ENCODE results near the gene SUCO. TPM values are rescaled to one million over a fixed set of nuclear protein-coding genes. Genes with fewer than 3 reads are reported as not detected.
"Not testable (repeated sequence)": the region's sequence is repeated elsewhere in the genome, so short reads cannot be mapped to it uniquely, and the experiment has no call there.

SUCO gene
- total and polyA plus RNA-seq, 5 experiments from 2014 or later: 10.3 to 63.1 (median 14.6) TPM

DNA sequence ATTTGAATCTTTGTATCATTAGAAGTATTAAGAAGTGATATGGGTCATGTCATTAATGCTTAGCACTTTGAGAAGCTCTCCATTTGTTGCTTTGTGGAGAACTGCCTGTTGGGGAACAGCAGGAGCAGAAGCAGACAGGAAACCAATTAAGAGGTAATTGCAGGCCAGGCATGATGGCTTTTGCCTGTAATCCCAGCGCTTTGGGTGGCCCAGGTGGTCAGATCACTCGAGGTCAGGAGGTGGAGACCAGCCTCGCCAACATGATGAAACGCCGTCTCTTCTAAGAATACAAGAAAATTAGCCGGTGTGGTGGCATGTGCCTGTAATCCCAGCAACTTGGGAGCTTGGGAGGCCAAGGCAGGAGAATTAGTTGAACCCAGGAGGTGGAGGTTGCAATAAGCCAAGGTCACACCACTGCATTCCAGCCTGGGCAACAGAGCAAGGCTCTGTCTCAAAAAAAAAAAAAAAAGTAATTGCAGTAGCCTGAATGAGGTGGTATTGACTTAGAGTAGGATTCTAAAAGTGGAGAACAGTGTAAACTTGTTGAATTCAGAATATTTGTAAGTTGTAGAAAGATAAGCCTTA is 68.2 kb downstream of the SUCO start:
- H3K27me3 Mint-ChIP-seq: no peaks in the 10 kb centered on the region
- H3K4me1 Mint-ChIP-seq: peaks cover 0 to 5% (median under 1%) of the 10 kb centered on the region in 4 donors
- no peak for ATAC-seq
- H3K4me3 Mint-ChIP-seq: no peak overlapping the region
- peaks cover 0 to 79% (median 23%) of the 10 kb centered on the region in 3 donors for H3K36me3 Mint-ChIP-seq
- H3K27ac Mint-ChIP-seq: peak overlapping the region in 1 of 10 donors; percentile 40
- POLR2A ChIA-PET: no interaction called here
- DNase-seq: no peak
- H3K9me3 Mint-ChIP-seq: no peaks in the 10 kb centered on the region

GRCh38 chr1:172602706-172603105 is 69.8 kb downstream of the SUCO start:
- DNase-seq: no peak
- no peak for ATAC-seq
- Mint-ChIP-seq H3K27ac (no peak overlapping the region), H3K27me3 (no peaks in the 10 kb centered on the region), H3K4me3 (no peak overlapping the region), H3K4me1 (peaks cover 0 to 5% (median 0%) of the 10 kb centered on the region in 4 donors), H3K9me3 (no peaks in the 10 kb centered on the region), H3K36me3 (peaks cover 0 to 75% (median 12%) of the 10 kb centered on the region in 3 donors)
- POLR2A ChIA-PET: no interaction called here

GRCh38 chr1:172603816-172604215 is 70.9 kb downstream of the SUCO start:
- POLR2A ChIA-PET: no interaction called here
- ATAC-seq: no peak

GRCh38 chr1:172605641-172606040 is 72.7 kb downstream of the SUCO start:
- DNase-seq (no peak), ATAC-seq (no peak)
- peaks cover 4 to 76% (median 19%) of the 10 kb centered on the region in 3 donors for H3K36me3 Mint-ChIP-seq
- no peaks in the 10 kb centered on the region for H3K27me3 Mint-ChIP-seq
- H3K4me3 Mint-ChIP-seq: no peak overlapping the region
- POLR2A ChIA-PET: no interaction called here
- H3K4me1 Mint-ChIP-seq: peaks cover 0 to 4% (median 0%) of the 10 kb centered on the region in 4 donors
- H3K27ac Mint-ChIP-seq: no peak overlapping the region
- H3K9me3 Mint-ChIP-seq: no peaks in the 10 kb centered on the region

More at GRCh38 chr1:172603816-172604215, 70.9 kb downstream of the SUCO start:
- Mint-ChIP-seq H3K27ac (no peak overlapping the region), H3K27me3 (no peaks in the 10 kb centered on the region), H3K4me3 (no peak overlapping the region), H3K36me3 (peaks cover 0 to 70% (median 8%) of the 10 kb centered on the region in 3 donors), H3K4me1 (peaks cover 0 to 5% (median 0%) of the 10 kb centered on the region in 4 donors), H3K9me3 (no peaks in the 10 kb centered on the region)
- no peak for DNase-seq

DNA sequence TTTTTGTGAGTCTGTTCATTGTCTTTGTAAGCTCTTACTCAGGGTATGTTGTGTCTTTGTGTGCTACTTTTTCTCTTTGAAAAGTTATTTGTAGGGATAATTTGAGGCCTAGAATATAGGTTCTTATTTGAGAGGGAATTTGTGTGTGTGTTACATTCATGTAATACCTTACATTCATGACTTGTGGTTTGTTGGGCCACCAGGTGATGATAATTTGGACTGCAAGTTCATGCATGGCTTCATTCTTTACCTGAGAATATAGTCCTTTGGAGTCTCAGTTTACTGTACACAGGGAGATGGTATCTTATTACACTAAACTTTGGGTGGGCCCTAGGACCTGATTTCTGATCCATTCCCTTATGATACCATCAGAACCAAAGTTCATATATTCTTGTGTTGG is 74.2 kb downstream of the SUCO start:
- H3K27ac Mint-ChIP-seq: peak overlapping the region in 2 of 10 donors; percentile 1 to 75
- no peak for DNase-seq
- ATAC-seq: no peak
- H3K9me3 Mint-ChIP-seq: no peaks in the 10 kb centered on the region
- no peaks in the 10 kb centered on the region for H3K27me3 Mint-ChIP-seq
- H3K36me3 Mint-ChIP-seq: peaks cover 4 to 73% (median 19%) of the 10 kb centered on the region in 3 donors
- H3K4me3 Mint-ChIP-seq: no peak overlapping the region
- H3K4me1 Mint-ChIP-seq: peaks cover 0 to 3% (median 0%) of the 10 kb centered on the region in 4 donors
- POLR2A ChIA-PET: no interaction called here

DNA sequence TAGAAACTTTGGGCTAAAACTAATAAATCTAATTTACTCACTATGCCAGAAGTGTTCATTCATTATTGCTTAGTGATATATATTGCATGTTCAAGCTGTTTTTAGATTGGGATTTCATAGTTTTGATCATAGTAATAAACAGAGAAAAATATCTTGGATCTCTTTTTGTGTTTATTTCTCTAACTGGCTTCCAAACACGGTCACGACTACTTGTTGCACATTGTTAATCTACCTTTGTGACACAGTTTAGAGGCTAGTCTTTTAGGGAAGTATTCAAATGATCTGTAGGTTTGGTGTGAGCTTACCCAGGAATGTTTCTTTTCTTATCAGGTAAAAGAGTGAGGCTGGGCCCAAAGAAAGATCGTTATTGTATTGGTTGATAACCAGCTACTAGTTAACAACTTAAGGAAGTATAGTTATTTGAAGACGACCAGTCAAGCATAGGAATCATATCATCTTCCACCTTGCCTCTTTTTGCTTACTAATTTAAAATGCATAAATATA is 75.2 kb downstream of the SUCO start:
- peaks cover 0 to 3% (median 0%) of the 10 kb centered on the region in 4 donors for H3K4me1 Mint-ChIP-seq
- no peak overlapping the region for H3K27ac Mint-ChIP-seq
- H3K9me3 Mint-ChIP-seq: no peaks in the 10 kb centered on the region
- H3K27me3 Mint-ChIP-seq: no peaks in the 10 kb centered on the region
- no peak for DNase-seq
- no peak overlapping the region for H3K4me3 Mint-ChIP-seq
- peaks cover 4 to 68% (median 15%) of the 10 kb centered on the region in 3 donors for H3K36me3 Mint-ChIP-seq
- POLR2A ChIA-PET: no interaction called here
- ATAC-seq: no peak

DNA sequence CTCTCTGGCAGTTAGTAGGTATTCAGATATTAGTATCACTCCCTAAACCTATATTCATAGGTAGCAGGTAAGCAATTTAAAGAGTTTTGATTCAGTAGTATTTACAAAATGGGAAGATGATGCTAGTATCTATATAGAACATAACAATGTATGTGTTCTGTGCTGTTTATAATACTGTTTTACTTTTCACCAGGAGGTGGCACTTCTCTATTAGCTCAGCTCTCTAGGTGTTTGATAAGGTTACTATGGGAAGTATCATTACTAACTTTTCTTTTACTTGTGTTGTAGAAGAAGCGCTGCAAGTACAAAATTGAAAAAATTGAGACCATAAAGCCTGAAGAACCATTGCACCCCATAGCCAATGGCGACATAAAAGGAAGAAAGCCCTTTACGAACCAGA is 76.6 kb downstream of the SUCO start:
- Mint-ChIP-seq H3K27ac (no peak overlapping the region), H3K4me1 (peaks cover 0 to 3% (median 0%) of the 10 kb centered on the region in 4 donors)
- POLR2A ChIA-PET: interaction anchor here (1.7 kb wide), 1 partner anchor 110 kb away, joined by 5 read pairs; no protein-coding TSS in a partner anchor

GRCh38 chr1:172612478-172612877 is 79.5 kb downstream of the SUCO start:
- POLR2A ChIA-PET: interaction anchor here (0.7 kb wide), 1 partner anchor 116 kb away, joined by 3 read pairs; no protein-coding TSS in a partner anchor

More for the DNA sequence above, 76.6 kb downstream of the SUCO start:
- Mint-ChIP-seq H3K27me3 (no peaks in the 10 kb centered on the region), H3K36me3 (peaks cover 4 to 56% (median 15%) of the 10 kb centered on the region in 3 donors), H3K4me3 (no peak overlapping the region), H3K9me3 (no peaks in the 10 kb centered on the region)
- DNase-seq: peak in 3 of 10 donors; percentile 31 to 35 (median 33)
- peak; percentile 63 to 77 for ATAC-seq

GRCh38 chr1:172613294-172613693 is 80.3 kb downstream of the SUCO start:
- Mint-ChIP-seq H3K27me3 (no peaks in the 10 kb centered on the region), H3K9me3 (peaks cover 0 to 35% (median 12%) of the 10 kb centered on the region in 9 donors)
- ATAC-seq: no peak

More at GRCh38 chr1:172612478-172612877, 79.5 kb downstream of the SUCO start:
- H3K4me3 Mint-ChIP-seq: no peak overlapping the region
- ATAC-seq (no peak), DNase-seq (no peak)
- peaks cover 27 to 35% (median 29%) of the 10 kb centered on the region in 3 donors for H3K36me3 Mint-ChIP-seq
- no peaks in the 10 kb centered on the region for H3K27me3 Mint-ChIP-seq
- H3K27ac Mint-ChIP-seq: no peak overlapping the region
- peaks cover 0 to 27% (median 11%) of the 10 kb centered on the region in 9 donors for H3K9me3 Mint-ChIP-seq
- H3K4me1 Mint-ChIP-seq: peaks cover 0 to 3% (median 0%) of the 10 kb centered on the region in 4 donors

DNA sequence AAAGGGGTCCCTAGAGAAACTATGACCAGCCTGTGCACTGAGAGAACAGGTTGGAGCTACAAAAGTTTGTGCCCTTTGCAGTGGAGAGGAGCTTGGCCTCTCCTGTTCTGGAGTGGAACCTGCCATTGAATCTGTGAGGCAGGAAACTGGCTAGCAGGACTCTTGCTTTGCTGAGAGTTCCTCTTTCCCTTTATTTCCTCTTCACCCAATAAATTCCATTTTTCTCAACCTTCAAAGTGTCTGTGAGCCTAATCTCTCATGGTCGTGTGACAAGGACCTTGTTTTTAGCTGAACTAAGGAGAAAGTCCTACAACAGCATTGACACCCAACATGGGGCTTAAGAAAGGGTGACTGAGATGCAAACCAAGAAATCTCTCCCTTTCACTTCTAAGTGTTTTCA is 83.2 kb downstream of the SUCO start:
- no peak overlapping the region for H3K4me3 Mint-ChIP-seq
- DNase-seq (no peak), ATAC-seq (no peak)
- no peaks in the 10 kb centered on the region for H3K27me3 Mint-ChIP-seq
- POLR2A ChIA-PET: no interaction called here
- peaks cover 0 to 64% (median 21%) of the 10 kb centered on the region in 9 donors for H3K9me3 Mint-ChIP-seq
- H3K4me1 Mint-ChIP-seq: peaks cover 0 to 3% (median 0%) of the 10 kb centered on the region in 4 donors
- H3K27ac Mint-ChIP-seq: no peak overlapping the region
- peaks cover 10 to 56% (median 46%) of the 10 kb centered on the region in 3 donors for H3K36me3 Mint-ChIP-seq

More at GRCh38 chr1:172613294-172613693, 80.3 kb downstream of the SUCO start:
- Mint-ChIP-seq H3K4me3 (no peak overlapping the region), H3K36me3 (peaks cover 30 to 37% (median 32%) of the 10 kb centered on the region in 3 donors), H3K4me1 (peaks cover 0 to 3% (median 0%) of the 10 kb centered on the region in 4 donors), H3K27ac (no peak overlapping the region)
- POLR2A ChIA-PET: no interaction called here
- DNase-seq: no peak

GRCh38 chr1:172616636-172617035 is 83.7 kb downstream of the SUCO start:
- Mint-ChIP-seq H3K4me1 (peaks cover 0 to 3% (median 0%) of the 10 kb centered on the region in 4 donors), H3K4me3 (no peak overlapping the region), H3K27me3 (no peaks in the 10 kb centered on the region), H3K27ac (no peak overlapping the region), H3K36me3 (peaks cover 6 to 60% (median 49%) of the 10 kb centered on the region in 3 donors), H3K9me3 (peaks cover 0 to 69% (median 25%) of the 10 kb centered on the region in 9 donors)
- no peak for DNase-seq
- POLR2A ChIA-PET: no interaction called here
- no peak for ATAC-seq

DNA sequence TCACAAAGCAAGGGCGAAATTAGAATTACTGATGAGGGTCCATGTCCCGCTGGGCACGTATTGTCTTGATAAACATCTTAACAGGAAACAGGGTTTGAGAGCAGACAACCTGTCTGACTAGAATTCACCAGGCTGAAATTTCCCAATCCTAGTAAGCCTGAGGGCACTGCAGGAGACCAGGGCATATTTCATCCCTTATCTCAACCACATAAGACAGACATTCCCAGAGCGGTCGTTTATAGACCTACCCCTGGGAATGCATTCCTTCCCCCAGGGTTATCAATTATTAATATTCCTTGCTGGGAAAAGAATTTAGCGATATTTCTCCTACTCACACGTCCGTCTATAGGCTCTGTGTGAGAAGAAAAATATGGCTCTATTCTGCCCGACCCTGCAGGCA is 87.7 kb downstream of the SUCO start:
- H3K4me3 Mint-ChIP-seq, H3K4me1 Mint-ChIP-seq, H3K27me3 Mint-ChIP-seq, POLR2A ChIA-PET, ATAC-seq, H3K27ac Mint-ChIP-seq, DNase-seq: not testable (repeated sequence)
- peaks cover 0 to 71% (median 26%) of the 10 kb centered on the region in 9 donors for H3K9me3 Mint-ChIP-seq
- peaks cover 0 to 68% (median 42%) of the 10 kb centered on the region in 3 donors for H3K36me3 Mint-ChIP-seq

DNA sequence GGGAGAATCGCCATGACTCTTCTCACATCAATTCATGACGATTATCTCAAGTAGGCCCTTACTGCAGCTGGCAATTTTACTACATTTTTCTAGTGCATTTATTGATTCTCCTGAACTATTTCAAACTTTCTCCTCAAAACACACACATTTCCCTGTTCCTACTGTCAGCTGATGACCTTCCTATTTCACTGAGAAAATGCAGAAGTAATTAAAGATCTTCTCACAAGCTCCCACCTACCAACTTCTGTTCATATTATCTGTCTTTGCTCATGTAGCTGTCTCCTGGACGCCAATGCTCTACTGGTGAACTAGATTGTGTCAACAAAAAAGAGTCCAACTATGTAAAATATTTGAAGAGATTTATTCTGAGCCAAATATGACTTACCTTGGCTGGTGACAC is 89.6 kb downstream of the SUCO start:
- H3K9me3 Mint-ChIP-seq: peaks cover 0 to 51% (median 21%) of the 10 kb centered on the region in 9 donors
- POLR2A ChIA-PET: no interaction called here
- DNase-seq (no peak), ATAC-seq (no peak)
- H3K4me1 Mint-ChIP-seq: peaks cover 3 to 8% (median 6%) of the 10 kb centered on the region in 4 donors
- H3K4me3 Mint-ChIP-seq: no peak overlapping the region
- no peak overlapping the region for H3K27ac Mint-ChIP-seq
- H3K27me3 Mint-ChIP-seq: peaks cover 0 to 9% (median 0%) of the 10 kb centered on the region in 5 donors
- H3K36me3 Mint-ChIP-seq: peaks cover 0 to 48% (median 33%) of the 10 kb centered on the region in 3 donors
